ENCODE measurements around the gene KLHL3.

The KLHL3 gene

GRCh38 chr5:137621861-137622823 is 113.7 kb downstream of the KLHL3 start:
- no peaks in the 10 kb centered on the region for H3K9me3 Mint-ChIP-seq
- H3K27me3 Mint-ChIP-seq (ENCODE audit: low read depth): no peaks in the 10 kb centered on the region
- no peak for DNase-seq (ENCODE audit: low spot score)
- H3K4me3 Mint-ChIP-seq: no peak overlapping the region
- no peaks in the 10 kb centered on the region for H3K36me3 Mint-ChIP-seq (ENCODE audit: low read depth)
- H3K4me1 Mint-ChIP-seq (ENCODE audit: low read depth): no peaks in the 10 kb centered on the region
- H3K27ac Mint-ChIP-seq: no peak overlapping the region

GRCh38 chr5:137621306-137621705 is 114.6 kb downstream of the KLHL3 start:
- H3K4me1 Mint-ChIP-seq (ENCODE audit: low read depth): no peaks in the 10 kb centered on the region
- H3K27ac Mint-ChIP-seq: no peak overlapping the region
- H3K4me3 Mint-ChIP-seq: no peak overlapping the region
- no peak for DNase-seq (ENCODE audit: low spot score)
- H3K36me3 Mint-ChIP-seq (ENCODE audit: low read depth): no peaks in the 10 kb centered on the region
- no peaks in the 10 kb centered on the region for H3K27me3 Mint-ChIP-seq (ENCODE audit: low read depth)
- H3K9me3 Mint-ChIP-seq: no peaks in the 10 kb centered on the region

DNA sequence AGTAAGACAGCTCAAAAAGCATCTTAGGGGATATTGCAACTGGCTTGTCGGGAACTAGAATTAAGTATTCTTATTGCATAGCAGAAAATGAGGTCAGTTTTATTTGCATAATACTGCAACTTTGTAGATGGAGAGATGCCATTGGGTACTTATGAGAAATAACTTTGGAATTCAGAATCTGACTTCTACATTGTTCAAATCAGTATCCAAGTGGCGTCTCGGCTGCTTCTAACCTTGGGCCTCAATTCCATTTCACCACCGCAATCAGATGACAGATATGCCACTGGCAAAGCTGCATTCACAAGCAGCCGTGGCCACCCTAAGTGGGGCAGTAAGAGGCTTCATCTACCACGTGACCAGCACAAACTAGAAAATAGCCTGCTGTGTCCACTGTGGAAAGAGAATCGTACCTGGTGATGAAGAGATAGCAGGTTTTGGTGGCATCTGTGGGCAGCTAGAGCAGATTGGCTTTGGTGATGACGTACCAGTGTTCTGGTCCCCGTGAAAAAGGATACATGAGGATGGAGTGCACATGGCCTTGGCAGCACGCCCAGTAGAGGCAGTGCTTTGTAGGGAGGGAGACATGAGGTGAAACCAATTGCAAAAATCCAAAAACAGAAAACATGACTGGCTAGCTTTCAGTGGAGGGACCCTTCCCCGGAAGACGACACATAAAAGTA is 116.6 kb downstream of the KLHL3 start:
- no peaks in the 10 kb centered on the region for H3K36me3 Mint-ChIP-seq (ENCODE audit: low read depth)
- no peaks in the 10 kb centered on the region for H3K9me3 Mint-ChIP-seq
- no peaks in the 10 kb centered on the region for H3K4me1 Mint-ChIP-seq (ENCODE audit: low read depth)
- no peak for DNase-seq (ENCODE audit: low spot score)
- no peak overlapping the region for H3K4me3 Mint-ChIP-seq
- H3K27ac Mint-ChIP-seq: no peak overlapping the region
- no peaks in the 10 kb centered on the region for H3K27me3 Mint-ChIP-seq (ENCODE audit: low read depth)

DNA sequence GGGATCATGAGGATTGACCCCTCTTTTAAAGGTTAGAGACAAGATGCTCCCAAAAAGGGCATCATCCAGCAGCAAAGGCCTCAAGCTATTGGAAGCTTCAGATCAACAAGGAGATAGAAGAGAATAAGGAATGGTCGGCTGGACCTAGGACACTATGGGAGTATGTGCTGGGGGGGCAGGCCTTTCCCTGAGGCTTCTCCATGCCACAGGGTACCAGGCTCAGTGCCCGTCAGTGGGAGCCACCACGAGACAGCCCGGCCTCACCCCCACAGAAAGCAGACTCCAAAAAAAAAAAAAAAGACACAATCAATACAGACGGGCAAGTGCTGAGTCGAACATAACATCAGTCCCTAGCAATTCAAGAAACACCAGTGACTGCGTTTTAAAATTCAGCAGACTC is 117.4 kb downstream of the KLHL3 start:
- no peaks in the 10 kb centered on the region for H3K9me3 Mint-ChIP-seq
- H3K27ac Mint-ChIP-seq: no peak overlapping the region
- H3K27me3 Mint-ChIP-seq (ENCODE audit: low read depth): no peaks in the 10 kb centered on the region

DNA sequence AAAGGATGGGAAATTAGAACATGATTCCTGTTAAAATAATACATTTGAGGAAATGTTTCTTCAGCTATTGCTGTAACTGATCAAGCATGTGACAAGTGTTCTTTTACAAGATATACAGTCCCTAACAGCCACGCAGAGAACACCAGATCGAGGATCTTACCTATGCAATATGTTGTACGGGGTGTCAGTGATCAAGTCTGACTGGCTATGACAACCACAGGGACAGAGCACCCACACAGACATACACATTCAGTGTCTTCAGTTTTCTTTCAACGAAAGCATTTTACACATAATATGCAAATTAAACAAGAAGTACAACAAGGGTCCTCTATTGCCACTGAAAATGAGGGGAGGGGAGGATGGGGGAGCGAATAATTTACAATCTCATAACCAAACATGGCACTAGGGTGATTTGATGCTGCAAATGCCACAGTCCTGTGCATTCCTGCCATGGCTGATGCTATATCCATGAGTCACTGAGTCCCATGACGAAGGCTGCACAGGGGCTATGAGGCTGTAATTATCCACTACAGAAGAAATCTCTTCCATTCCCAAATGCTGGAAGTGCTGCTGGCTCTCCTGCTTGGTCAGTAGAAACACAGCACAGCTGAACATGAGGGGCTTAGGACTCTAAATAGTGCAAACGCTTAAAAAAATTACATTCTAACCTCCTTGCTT is 118.2 kb downstream of the KLHL3 start:
- H3K27ac Mint-ChIP-seq: no peak overlapping the region
- no peak overlapping the region for H3K4me3 Mint-ChIP-seq
- peaks cover 4% of the 10 kb centered on the region for H3K4me1 Mint-ChIP-seq (ENCODE audit: low read depth)
- no peak for DNase-seq (ENCODE audit: low spot score)
- H3K36me3 Mint-ChIP-seq (ENCODE audit: low read depth): no peaks in the 10 kb centered on the region
- no peaks in the 10 kb centered on the region for H3K27me3 Mint-ChIP-seq (ENCODE audit: low read depth)
- H3K9me3 Mint-ChIP-seq: no peaks in the 10 kb centered on the region

More for the DNA sequence above, 117.4 kb downstream of the KLHL3 start:
- Mint-ChIP-seq H3K36me3 (ENCODE audit: low read depth) (no peaks in the 10 kb centered on the region), H3K4me1 (ENCODE audit: low read depth) (peaks cover 2% of the 10 kb centered on the region), H3K4me3 (no peak overlapping the region)
- DNase-seq (ENCODE audit: low spot score): no peak

DNA sequence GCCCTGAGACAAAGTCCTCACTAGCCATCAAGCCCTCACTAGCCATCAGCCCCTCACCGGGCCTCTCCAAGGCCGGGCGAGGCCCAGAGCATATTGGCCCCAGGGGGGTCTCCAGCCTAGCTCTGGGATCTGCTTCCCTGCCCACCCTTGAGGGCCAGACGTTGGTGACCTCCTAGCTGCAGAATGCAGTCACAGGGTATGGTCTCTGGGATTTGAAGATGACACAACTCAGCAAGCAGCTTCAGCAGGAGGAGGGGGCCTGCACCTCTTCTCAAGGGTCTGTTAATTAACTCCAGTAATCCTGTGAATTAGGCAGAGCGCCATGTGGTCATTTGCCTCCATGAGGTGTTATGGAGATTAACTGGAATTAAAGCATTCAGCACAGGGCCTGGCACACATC is 119.8 kb downstream of the KLHL3 start:
- H3K9me3 Mint-ChIP-seq: no peaks in the 10 kb centered on the region
- no peaks in the 10 kb centered on the region for H3K36me3 Mint-ChIP-seq (ENCODE audit: low read depth)
- no peaks in the 10 kb centered on the region for H3K27me3 Mint-ChIP-seq (ENCODE audit: low read depth)
- DNase-seq (ENCODE audit: low spot score): no peak
- H3K4me3 Mint-ChIP-seq: no peak overlapping the region
- no peak overlapping the region for H3K27ac Mint-ChIP-seq
- peaks cover 4% of the 10 kb centered on the region for H3K4me1 Mint-ChIP-seq (ENCODE audit: low read depth)

DNA sequence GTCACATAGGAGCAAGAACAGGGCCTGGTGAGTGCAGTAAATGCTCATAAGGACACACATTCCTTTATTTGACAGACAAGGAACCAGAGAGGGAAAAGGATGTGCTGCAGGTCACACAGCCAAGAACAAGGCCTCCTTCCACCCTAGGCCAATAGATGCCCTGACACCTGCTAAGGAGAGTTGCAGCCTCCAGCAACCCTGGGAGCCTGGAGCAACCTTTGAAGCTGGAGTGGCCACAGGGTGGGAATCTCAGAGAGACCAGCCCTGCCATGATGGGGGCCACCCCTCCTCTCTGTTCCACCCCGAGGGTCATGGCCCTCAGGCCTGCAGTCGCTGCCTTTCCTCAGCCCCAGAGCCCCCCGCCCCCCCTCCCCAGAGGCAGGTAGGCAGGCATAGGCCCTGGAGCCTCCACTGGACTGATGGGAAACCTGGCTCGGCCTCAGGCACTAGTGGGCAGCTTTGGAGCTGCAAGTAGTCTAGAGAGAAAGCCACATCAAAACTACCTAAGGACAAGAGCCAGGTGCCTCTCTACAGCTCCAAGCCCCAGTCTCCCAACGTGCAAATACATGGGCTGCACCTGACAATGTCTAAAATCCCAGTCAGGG is 120.6 kb downstream of the KLHL3 start:
- DNase-seq (ENCODE audit: low spot score): no peak
- peaks cover 4% of the 10 kb centered on the region for H3K4me1 Mint-ChIP-seq (ENCODE audit: low read depth)
- H3K36me3 Mint-ChIP-seq (ENCODE audit: low read depth): no peaks in the 10 kb centered on the region
- H3K9me3 Mint-ChIP-seq: no peaks in the 10 kb centered on the region
- H3K4me3 Mint-ChIP-seq: no peak overlapping the region
- peaks cover 6% of the 10 kb centered on the region for H3K27me3 Mint-ChIP-seq (ENCODE audit: low read depth)
- no peak overlapping the region for H3K27ac Mint-ChIP-seq

DNA sequence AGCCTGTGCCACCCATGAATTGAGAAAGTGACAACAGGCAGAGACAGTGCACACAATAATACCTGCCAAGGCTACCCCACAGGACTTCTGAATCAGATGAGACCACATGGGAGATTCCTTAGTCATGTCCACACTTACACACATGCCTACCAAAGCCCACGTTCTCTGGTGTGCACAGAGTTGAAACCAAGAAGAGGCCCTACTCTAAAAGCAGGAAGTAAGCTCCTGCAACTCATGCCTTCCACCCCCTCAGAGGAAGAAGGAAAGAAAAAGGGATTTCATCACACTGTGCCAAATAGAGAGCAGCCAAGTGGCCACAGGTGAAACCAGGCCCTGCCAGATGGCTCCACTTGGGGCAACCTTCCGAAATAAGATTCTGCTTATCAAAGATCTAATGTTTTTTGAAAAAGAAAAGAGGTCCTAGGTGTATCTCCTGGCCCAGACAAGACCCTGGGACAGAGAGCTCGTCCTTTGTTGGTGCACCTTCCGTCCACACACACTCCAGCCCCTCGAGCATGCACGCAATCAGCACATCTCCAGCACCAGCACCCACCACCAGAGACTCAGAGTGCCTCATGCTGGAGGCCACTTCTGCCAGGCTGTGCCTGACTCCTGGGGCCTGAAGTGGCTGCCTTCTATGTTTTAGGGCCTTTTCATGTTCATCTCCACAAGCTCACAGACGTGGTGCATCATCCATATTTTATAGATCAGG is 122.2 kb downstream of the KLHL3 start:
- no peaks in the 10 kb centered on the region for H3K9me3 Mint-ChIP-seq
- H3K4me1 Mint-ChIP-seq (ENCODE audit: low read depth): peaks cover 4% of the 10 kb centered on the region
- no peak overlapping the region for H3K27ac Mint-ChIP-seq
- H3K36me3 Mint-ChIP-seq (ENCODE audit: low read depth): no peaks in the 10 kb centered on the region
- H3K4me3 Mint-ChIP-seq: no peak overlapping the region
- DNase-seq (ENCODE audit: low spot score): peak; percentile 10
- peaks cover 12% of the 10 kb centered on the region for H3K27me3 Mint-ChIP-seq (ENCODE audit: low read depth)

DNA sequence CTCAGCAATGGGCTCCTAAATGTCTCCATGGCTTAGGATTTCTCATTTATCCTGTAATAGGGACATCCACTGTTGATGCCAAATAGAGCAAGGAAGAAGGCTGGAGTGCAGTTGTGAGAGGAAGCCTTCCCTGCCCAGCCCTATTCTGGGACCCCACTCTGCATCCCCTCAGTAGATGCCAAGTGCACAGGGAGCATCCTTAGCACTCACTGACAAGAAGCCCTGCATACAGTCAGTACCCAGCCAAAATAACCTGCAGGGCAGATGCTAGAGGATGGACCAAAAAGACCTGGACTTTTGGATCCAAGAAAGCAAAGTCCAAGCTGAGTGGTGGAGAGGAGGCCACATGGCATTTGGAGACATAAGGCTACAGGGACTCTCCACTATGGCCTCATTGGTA is 123.3 kb downstream of the KLHL3 start:
- Mint-ChIP-seq H3K9me3 (no peaks in the 10 kb centered on the region), H3K4me1 (ENCODE audit: low read depth) (peaks cover 4% of the 10 kb centered on the region), H3K36me3 (ENCODE audit: low read depth) (no peaks in the 10 kb centered on the region), H3K27ac (no peak overlapping the region), H3K27me3 (ENCODE audit: low read depth) (peaks cover 18% of the 10 kb centered on the region), H3K4me3 (no peak overlapping the region)
- DNase-seq (ENCODE audit: low spot score): no peak

DNA sequence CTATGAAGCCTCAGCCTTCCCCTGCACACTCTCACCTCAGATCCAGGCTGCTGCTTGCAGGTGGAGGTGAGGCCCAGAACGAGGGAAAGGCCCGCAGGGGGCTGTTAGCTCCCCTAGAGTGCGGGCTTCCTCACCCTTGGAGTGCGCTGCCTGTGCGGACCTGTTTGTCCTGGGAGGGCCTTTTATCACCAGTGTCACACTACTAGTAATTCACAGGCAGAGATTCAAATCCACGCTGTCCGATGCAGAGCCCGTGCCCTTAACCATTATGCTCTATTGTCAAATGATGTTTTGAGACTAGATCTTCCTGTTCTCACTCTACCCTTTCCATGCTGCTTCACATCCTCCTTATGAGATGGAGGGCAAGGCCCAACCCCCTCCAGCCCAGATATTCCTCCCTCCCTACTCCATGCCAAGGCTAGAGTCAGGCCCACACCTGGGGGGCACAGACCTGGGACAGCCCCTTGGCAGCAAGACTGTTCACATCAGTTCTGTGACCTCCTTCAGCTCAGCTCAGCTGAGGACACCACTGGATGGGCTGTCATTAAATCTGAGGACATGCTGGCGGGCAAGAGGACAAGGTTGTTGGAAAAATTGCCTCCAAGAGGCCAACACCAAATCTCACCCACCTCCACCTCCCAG is 124.0 kb downstream of the KLHL3 start:
- no peak overlapping the region for H3K4me3 Mint-ChIP-seq
- H3K9me3 Mint-ChIP-seq: no peaks in the 10 kb centered on the region
- peaks cover 22% of the 10 kb centered on the region for H3K27me3 Mint-ChIP-seq (ENCODE audit: low read depth)
- DNase-seq (ENCODE audit: low spot score): no peak
- H3K36me3 Mint-ChIP-seq (ENCODE audit: low read depth): no peaks in the 10 kb centered on the region
- no peak overlapping the region for H3K27ac Mint-ChIP-seq
- peaks cover 4% of the 10 kb centered on the region for H3K4me1 Mint-ChIP-seq (ENCODE audit: low read depth)

DNA sequence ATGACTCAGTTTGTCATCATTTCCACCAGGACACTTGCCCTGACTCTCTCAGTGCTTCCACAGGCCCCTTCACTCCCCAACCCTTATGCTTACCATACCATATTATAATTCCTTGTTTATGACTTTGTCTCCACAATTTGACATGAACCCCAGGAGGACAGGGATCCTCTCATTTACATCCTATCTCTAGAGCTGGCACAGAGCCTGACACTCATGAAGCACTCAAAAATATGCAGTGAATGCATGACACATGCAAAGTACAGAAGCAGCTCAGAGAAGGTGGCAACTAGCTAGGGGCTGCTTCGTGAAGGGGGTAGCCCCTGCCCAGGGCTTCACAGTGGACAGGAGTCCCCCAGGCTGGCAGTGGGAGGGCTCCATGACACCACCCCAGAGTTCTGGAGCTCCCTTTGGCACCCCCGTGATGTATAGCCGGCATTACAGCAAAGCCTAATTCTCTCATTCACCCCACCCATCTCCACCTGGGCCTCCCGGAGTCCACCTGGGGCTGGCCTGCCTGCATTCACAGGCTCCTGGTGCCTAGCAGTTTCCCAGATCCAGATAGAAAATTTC is 124.8 kb downstream of the KLHL3 start:
- H3K9me3 Mint-ChIP-seq: no peaks in the 10 kb centered on the region
- no peak overlapping the region for H3K27ac Mint-ChIP-seq
- H3K4me3 Mint-ChIP-seq: no peak overlapping the region

GRCh38 chr5:137610598-137610997 is 125.3 kb downstream of the KLHL3 start:
- Mint-ChIP-seq H3K36me3 (ENCODE audit: low read depth) (no peaks in the 10 kb centered on the region), H3K9me3 (no peaks in the 10 kb centered on the region), H3K4me3 (no peak overlapping the region), H3K27ac (no peak overlapping the region), H3K27me3 (ENCODE audit: low read depth) (peaks cover 26% of the 10 kb centered on the region), H3K4me1 (ENCODE audit: low read depth) (peaks cover 4% of the 10 kb centered on the region)
- DNase-seq (ENCODE audit: low spot score): no peak

More for the DNA sequence above, 124.8 kb downstream of the KLHL3 start:
- Mint-ChIP-seq H3K36me3 (ENCODE audit: low read depth) (no peaks in the 10 kb centered on the region), H3K27me3 (ENCODE audit: low read depth) (peaks cover 22% of the 10 kb centered on the region), H3K4me1 (ENCODE audit: low read depth) (peaks cover 4% of the 10 kb centered on the region)
- DNase-seq (ENCODE audit: low spot score): no peak

DNA sequence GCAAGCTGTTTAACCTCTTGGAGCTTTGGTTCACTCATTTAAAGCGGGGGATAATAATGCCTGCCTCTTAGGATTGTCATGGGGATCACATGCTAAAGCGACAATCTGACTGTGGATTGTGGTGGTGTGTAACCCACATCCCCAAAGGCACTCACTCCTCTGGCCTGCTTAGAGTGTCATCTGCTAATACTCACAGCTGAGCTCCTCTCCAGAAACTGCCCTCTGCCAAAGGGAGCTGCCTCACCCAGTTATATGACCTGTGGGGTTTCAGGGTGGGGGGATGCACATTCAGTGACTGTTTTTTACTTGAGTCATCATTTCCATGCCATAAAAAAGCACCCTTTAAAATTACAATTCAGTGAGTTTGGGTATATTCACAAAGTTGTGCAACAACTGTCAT is 126.8 kb downstream of the KLHL3 start:
- H3K9me3 Mint-ChIP-seq: no peaks in the 10 kb centered on the region
- H3K4me3 Mint-ChIP-seq: no peak overlapping the region
- DNase-seq (ENCODE audit: low spot score): no peak
- H3K27ac Mint-ChIP-seq: no peak overlapping the region
- no peaks in the 10 kb centered on the region for H3K36me3 Mint-ChIP-seq (ENCODE audit: low read depth)
- peaks cover 35% of the 10 kb centered on the region for H3K27me3 Mint-ChIP-seq (ENCODE audit: low read depth)
- H3K4me1 Mint-ChIP-seq (ENCODE audit: low read depth): peaks cover 4% of the 10 kb centered on the region
